HG02938 (cell line): ENCODE data around the gene TANC1.

Source experiments
- ATAC-seq: cut with Tn5 transposase; IDR thresholded peaks from one replicate; pipeline ENCODE4 v1.9.1; 2021; ENCODE audit warnings: mild to moderate bottlenecking, moderate library complexity; ENCODE audit not compliant: unreplicated experiment

Gene TANC1

DNA sequence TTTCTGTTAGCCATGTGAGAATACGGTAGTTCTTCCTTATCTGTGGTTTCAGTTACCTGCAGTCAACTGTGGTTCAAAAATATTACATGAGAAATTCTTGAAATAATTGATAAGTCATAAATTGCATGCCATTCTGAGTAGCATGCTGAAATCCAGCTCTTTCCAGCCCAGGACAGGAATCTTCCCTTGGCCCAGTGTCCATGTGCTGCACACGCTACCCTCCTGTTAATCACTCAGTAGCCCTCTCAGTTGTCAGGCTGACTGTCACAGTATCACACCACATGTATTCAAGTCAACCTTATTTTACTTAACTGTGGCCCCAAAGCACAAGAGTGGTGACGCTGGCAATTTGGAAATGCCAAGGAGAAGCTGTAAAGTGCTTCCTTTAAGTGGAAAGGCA is 141.1 kb downstream of the TANC1 start:
- ATAC-seq, result no peak

DNA sequence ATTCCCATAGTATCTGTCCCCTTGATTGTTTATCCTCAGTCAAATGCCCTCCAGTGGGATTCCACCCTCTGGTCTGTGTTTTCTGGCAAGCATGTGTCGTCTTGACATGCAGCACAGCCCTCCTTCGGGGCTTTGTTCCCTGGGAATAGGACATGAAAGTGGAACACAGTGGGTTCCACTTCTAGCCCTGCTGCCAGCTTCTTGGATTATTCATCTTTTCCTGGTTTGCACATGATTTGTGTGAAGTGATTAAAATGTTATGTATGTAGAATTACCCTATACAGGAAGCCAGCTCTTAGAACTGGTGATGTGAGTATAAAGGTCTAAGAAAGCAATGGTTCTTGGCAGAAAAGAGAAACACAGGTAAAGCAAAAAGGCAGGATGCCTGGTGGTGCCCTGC is 142.3 kb downstream of the TANC1 start:
- ATAC-seq, result no peak

DNA sequence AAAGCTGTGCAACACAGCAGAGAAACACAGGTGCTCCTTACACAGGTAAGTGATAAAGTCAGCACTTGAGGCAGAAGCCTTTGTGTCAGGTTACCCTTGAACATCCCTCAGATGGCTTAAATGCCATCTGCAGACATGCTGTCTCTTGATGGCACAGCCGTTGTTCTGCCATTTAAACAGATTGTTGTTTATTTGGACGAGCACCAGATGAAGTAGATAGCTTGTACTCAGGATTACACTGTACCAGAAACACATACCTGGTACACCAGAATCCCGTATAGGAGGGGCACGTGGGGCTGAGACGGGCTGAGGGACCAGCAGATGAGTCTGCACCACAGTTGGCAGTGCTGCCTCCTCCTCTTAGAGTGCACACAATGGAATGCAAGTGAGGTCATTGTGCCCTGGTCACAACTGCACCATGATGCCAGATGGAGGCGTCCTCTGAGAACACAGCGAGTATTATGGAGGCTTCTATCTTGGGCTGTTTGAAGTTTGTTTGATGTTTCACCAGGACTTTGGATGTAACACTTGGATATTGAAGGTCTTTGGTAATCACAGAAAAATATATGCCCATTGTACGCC is 143.0 kb downstream of the TANC1 start:
- ATAC-seq, result no peak

DNA sequence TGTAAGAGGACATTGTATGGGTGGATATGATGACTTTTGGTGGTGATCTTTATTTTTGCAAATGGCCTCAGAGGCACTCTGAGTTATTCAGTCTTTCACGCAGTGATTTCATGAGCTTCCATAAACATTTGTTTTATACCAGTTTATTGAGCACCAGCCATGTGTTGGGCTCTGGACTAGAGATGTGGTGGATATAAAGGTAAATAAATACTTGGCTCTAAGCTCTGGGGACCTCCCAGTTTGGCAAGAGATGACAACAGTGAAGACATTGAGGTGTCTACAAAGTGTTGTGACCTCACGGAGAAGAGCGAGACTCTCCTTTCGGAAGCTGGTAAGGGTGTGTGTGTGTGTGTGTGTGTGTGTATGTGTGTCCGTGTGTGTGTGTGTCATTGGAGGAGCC is 146.4 kb downstream of the TANC1 start:
- ATAC-seq, result no peak

DNA sequence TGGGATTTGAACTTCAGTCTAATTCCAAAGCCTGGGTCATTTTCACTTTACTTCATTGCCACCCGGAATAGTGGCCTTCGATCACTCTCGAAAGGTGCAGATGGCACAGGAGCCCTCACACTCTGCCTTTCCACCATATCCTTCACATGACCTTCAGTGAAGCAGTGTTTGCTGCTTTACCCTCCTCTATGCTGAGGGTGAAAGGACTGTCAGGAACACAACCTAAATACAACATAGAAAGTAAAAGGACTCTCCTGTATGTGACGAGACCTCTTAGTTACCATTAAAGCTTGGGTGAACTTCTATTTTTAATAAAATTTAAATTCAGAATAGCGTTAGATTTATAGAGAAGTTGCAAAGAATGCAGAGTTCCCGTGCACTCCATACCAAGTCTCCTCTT is 148.5 kb downstream of the TANC1 start:
- ATAC-seq, result no peak

DNA sequence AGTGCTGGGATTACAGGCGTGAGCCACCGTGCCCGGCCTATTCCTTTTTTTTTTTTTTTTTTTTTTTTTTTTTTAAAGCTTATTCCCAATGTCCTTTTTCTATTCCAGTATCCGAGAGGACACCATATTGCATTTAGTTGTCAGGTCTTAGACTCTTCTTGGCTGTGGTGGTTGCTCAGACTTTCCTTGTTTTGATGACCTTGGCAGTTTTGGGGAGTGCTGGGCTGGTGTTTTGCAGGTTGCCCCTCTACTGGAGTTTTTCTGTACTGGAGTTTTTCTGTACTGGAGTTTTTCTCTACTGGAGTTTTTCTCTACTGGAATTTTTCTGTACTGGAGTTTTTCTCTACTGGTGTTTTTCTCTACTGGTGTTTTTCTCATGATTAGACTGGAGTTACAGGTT is 149.2 kb downstream of the TANC1 start:
- ATAC-seq, result no peak

DNA sequence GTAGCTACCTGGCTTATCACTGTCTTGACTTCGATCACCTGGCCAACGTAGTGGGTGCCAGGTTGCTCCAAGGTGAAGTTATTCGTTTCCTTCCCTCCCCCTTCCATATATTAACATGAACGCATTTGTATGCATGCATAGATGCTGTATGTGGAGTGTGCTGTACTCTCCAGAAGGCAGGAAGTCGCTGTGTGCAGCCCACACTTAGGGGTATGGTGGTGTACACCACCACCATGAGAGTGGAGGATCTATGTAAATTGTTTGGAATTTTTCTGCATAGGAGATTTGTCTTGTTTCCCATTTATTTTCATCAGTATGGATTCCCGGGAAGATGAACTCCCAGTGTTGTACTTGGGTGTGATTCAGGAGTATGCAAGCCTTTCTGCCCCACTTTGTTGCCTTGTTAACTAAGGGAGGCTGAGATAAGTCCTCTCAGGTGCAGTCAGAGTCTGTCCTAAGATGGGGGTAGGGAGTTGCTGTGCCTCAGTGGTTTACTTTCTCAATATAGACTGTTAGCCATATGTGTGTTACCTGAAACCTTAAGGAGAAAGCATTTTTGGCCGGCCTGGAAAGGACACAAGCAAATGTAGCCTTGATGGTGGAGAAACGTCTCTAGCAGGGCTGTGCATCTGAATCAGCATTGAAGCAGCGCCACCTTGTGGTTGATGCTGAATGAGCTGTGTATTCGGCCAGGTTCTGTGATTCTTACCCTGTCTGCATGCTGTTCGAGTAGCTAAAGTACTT is 149.8 kb downstream of the TANC1 start:
- ATAC-seq, result peak; percentile 85

DNA sequence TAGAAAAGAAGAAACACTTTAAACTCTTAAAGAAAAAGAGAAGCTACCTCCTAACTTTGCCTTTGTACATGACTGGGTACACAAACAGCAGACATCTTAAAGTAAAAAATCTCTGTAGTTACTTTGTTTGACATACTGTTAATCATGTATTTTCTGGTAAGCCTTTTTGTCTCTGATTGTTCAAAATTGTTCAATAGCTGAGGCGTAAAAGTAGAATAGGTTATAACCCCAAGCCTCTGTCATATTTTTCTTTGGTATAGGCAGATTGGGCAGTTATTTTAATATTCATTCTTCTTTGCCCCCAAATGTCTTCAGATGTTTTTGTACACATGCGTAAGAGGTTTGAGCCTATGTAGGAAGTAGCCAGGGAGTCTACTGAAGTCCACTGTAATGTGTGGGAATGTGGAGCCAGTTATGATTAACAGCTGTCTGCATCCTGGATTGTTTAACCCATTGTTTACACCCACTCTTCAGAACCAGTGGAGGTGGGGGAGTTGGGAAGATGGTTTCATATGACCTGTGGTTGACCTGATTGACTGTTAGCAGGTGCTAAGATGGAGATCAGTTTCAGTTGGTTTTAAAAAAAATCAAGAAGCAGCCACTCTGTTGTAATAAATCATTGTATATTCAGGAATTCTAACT is 150.5 kb downstream of the TANC1 start:
- ATAC-seq, result no peak

DNA sequence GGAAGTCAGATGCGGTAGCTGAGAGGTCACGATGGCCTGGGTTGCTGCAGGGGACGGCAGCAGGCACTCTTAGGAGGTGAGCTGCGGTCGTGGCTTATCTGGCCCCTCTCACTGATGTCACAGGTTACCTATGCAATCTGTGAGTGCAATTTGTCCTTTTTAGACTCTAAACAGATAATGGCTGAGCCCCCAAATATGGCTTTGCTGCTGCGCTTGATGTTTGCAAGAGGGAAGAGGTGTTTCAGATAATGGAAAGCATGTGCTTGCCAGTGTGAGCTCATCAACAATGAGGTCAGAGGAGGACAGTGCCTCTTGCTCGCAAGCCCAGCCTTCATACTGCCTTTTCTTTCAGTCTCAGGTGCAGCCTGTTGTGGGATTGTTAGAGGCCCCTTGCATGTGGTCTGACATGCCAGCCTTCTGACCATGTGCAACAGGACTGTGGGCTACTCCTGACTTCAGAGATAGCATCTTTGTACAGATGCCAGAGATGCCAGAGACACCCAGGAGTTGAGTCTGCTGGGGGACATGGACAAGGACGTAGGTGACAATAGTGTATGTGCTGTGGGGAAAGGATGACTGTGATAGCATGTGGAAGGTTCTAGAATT is 151.3 kb downstream of the TANC1 start:
- no peak for ATAC-seq

DNA sequence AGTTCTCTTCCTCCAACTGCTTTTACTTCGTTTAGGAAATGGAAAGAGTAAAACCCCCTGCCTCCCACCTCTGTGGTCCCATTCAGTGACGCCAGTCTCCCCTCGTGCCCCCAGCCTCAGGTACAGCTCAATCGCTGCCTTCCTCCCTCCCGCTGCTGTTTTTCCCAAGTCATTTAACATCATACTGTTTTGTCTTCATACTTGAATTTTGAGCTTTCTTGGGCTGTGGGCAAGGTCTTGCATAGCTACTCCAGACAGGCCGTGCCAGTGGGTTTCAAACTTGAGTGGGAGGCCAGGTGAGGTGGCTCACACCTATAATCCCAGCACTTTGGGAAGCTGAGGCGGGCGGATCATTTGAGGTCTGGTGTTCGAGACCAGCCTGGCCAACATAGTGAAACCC is 155.3 kb downstream of the TANC1 start:
- ATAC-seq, result no peak

DNA sequence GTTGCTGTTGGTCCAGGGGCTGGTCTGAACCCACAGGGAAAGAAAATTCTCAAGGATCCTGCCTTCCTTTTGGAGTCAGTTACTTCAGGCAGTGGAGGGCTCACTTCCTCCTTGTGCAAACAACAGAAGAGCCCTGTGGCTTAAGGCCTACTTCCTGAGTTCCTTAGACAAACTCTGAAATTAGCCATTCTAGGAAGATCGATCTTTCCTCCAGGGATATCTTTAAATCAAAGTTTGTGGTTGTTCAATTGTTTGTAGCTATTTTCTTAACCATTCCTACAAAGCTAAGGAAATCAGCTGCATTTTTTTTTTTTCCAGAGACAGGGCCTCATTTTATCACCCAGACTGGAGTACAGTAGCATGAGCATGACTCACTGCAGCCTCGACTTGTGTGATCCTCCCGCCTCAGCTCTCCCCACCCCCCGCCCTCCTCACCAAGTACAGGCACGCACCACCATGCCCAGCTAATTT is 156.0 kb downstream of the TANC1 start:
- no peak for ATAC-seq

DNA sequence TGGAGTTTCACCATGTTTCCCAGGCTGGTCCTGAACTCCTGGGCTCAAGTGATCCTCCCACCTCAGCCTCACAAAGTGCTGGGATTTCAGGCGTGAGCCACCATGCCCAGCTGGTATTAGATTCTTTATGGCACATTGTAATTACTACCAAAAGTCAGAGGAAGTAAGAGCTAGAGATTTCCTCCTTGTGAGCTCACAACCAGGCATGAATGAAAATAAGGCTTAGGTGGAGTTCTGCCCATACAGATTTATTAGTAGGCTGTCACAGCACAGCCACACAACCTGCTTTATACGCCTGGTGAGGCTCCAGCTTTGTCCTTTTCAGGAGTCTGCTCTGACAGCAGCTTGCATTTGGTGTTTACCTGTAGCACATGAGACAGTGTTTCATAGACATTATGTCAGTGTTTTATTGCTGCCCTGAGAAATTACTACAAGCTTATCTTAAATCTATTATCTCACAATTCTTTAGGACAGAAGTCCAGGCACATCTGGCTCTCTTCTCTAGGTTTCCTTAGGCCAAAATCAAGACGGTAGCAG is 156.6 kb downstream of the TANC1 start:
- no peak for ATAC-seq

DNA sequence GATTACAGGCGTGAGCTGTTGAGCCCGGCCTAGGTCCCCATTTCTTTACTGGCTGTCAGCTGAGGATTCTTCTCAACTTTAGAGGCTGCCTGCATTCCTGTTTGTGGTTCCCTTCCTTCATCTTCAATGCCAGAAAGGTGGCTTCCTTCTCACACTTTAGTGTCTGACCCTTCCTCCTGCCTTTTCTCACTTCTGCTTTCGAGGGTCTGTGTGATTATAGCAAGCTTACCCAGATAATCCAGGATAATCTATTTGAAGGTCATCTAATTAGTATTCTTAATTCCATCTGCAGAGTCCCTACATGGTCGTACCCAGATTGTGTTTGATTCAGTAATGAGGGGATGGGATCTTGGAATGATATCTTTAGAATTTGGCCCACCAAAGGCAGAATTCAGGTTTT is 157.4 kb downstream of the TANC1 start:
- ATAC-seq, result no peak

DNA sequence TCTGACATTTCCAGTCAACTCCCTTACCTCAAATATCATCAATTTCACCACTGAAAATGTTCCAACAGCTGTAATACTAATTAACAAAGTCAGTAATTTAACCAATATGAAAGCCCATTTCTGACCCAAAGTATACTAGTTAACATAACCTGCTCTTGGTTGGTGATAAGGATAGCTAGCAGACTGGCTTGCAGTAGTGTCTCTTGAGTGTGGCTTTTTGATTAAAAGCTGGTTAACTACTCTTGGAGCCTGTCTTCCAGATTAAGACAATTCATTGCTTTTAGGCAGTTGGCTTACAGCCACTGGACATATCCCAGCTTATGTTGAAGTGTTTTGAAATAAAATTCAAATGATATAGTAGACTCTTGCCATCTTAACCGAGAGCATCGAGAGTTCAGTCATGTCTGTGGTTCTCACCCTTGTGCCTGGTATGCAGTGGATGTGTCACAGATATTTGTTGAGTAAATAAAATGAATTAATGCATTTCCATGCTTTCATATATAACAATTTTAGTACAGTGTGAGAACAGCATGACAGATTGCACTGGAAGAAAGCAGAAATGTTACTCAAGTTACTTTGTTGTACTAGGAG is 158.1 kb downstream of the TANC1 start:
- no peak for ATAC-seq

DNA sequence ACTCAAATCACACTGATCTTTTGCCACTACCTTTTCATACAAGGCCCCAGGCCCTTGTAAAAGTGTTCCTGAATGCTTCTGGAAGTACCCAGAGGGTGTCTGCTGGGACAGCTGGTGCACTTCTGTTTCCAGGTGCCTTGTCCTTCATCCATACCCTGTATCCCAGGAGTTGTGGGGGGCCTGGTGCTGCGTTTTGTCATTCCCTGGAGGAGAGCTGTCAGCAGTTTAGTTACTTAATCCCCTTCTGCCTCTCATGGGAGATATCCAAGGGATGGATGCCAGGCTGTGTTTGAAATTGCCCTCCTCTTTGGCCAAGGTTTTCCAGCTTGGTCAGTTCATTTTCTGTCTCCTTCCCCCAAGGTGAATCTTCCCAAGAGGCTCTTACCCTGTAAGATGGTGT is 159.8 kb downstream of the TANC1 start:
- ATAC-seq, result no peak

DNA sequence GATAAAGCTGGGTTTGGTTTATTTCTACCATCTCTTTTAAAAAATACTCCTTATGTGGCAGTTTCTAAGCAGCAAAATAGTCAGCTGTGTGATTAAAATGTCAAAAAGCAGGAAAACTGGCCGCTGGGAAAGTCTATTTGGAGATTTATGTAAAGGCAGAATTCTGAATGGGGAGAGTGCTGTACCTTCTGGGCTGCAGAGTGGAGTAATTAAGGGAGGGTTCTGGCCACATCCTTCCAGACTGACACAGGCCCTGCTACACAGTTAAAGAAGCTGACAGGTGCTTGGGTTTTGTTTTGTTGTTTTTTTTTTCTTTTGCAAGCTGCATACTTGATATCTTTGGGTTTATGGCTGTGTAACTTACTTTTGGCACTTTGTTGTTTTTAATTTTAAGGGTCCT is 160.8 kb downstream of the TANC1 start:
- no peak for ATAC-seq

DNA sequence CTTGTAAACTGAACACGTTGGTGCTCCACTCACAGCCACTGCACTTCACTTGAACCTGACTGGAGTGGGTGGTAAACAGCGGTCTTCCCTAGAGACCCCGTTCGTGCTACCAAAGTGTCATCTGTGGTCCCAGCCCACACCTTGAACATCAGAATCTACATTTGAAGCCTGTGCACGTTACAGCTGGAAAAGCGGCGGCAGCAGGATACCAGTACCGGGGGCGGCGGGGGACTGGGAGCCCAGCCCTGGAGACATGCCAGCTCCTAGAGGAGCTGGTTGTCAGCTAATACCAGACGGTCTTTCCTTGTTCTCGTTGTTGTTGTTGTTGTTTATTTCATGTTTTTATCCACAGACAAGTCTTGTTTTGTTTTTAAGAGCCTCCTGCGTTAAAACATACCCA is 161.4 kb downstream of the TANC1 start:
- ATAC-seq, result no peak

DNA sequence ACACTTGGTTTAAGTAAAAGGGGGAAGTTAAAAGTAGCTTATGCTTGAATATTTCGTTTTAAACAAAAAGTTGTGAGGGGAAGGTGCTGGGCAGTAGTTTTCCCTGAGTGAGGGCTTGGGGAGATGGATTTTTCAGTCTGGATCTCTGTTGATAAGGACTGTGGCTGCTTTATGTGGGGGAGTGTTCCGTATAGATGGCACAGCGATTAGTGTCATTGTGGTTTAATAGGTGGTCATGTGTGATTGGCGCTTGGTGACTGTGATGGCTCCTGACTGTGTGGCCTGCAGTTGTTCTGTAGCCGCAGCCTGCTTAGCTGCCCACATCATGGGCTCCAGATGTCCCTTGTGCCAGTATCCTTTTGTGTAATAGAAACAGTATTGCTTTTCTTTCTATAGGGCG is 161.9 kb downstream of the TANC1 start:
- no peak for ATAC-seq

DNA sequence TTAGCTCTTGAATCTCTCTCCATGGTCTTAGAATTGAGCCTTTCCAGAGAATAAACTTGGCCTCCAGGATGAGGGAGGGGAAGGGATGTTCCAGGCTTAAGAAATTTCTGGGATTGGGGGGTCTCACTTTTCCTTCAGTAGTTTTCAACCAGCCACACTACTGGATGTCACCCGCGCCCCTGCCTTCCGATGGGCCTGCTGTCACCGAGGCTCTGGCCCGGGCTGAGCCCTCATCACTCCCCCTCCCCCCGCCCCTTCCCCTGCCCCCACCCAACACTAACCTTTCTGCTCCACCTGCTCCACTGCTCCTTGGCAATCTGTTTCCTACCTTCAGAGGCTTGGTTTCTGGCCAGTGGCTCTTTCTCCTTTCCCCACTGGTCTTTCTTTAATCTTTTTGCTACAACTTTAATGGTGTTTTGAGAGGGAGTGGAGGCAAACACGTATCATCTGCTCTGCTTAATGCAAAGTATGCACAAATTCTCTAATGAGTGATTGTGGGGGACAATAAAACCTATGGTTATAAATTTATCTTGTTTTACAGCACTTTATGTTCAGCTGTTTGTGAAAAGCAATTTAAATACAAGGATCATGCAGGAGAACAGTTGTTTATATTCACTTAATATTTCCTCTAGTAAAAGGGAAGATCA is 162.9 kb downstream of the TANC1 start:
- ATAC-seq, result no peak

DNA sequence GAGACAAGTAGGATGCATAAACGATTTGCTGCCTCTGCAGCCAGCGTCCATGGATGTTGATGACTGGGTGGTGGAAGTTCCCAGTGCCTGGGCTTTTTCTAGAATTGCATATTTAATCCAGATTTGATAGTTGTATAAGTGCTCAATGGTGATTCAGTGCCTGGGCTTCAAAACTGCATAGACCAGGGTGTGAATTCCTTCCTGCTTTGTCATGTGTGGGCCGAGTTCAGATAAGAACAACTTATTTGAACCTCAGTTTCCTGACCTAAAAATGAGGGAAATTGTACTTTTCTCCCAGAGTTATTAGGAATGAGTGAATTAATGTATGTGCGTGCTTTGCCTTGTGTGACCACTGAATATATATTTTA is 163.5 kb downstream of the TANC1 start:
- ATAC-seq, result no peak

DNA sequence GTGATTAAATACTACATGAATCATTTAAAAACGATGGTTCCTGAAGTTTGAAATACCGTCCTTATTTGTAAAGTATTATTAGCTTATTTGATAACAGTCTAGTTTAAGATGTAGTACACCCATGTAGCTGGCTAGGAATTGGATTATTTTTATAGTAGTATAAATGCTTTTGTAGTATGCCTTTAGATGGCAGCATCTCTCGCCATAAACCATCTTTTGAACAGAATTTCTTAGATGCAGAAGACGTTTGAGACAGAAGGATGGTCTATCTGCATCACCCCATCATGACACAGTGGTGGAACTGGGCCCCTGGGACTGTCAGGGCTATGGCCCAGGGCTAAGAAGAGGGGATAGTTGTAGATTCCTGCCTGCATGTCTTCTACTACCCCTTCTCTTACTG is 165.4 kb downstream of the TANC1 start:
- no peak for ATAC-seq
